HG03565 (cell line): Measurements from ENCODE around the gene TRIM51G.
"Not testable (repeated sequence)": the region's sequence is repeated elsewhere in the genome, so short reads cannot be mapped to it uniquely, and the experiment has no call there.

Experiments
- ATAC-seq: cut with Tn5 transposase; IDR thresholded peaks from one replicate; pipeline ENCODE4 v1.9.1; 2021; ENCODE audit warnings: mild to moderate bottlenecking, moderate library complexity; ENCODE audit not compliant: unreplicated experiment

The TRIM51G gene, protein sequence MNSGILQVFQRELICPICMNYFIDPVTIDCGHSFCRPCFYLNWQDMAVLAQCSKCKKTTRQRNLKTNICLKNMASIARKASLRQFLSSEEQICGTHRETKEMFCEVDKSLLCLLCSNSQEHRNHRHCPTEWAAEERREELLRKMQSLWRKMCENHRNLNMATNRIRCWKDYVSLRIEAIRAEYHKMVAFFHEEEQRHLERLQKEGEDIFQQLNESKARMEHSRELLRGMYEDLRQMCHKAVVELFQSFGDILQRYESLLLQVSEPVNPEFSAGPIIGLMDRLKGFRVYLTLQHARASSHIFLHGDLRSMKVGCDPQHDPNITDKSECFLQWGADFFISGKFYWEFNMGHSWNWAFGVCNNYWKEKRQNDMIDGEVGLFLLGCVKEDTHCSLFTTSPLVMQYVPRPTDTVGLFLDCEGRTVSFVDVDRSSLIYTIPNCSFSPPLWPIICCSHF

GRCh38 chr11:48983785-48984184, at the start of gene TRIM51G:
Gene TRIM51G, minus strand, starts transcription at chr11:48983885. Its CDS starts 2,190 bp downstream, at chr11:48981695.
- ATAC-seq: not testable (repeated sequence)

DNA sequence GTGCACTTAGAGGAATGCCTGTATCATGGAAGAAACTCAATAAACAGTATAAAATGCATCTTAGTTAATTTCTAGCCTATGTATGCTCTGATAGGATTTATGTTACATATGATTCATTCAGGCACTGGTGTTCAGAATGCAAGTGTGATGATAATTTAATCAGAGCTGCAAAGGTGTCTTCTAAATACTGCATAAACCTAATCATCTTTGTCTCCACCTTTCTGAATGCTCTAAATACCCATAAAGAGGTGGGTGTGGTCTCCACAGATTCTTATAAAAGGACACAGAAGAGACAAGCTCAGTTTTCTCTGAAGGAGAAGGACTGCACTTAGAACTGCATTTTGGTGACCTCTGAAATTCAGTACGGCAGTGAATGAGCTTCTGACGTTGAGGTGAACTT, 44.8 kb upstream of the TRIM51G start, which contains the start of gene TRIM49B:
Gene TRIM49B (plus strand): TSS at position 301 of the 400 bp plus-strand sequence. CDS start 2,777 bp downstream, outside the sequence.
- not testable (repeated sequence) for ATAC-seq

GRCh38 chr11:48968592-48968991, 15.1 kb downstream of the TRIM51G start:
- not testable (repeated sequence) for ATAC-seq

GRCh38 chr11:48955315-48956049, 28.2 kb downstream of the TRIM51G start:
- ATAC-seq: not testable (repeated sequence)

GRCh38 chr11:48945796-48946195, 37.9 kb downstream of the TRIM51G start:
- ATAC-seq: not testable (repeated sequence)
